H1 (cell line): ENCODE measurements around the gene FRY. TPM values are rescaled to one million over a fixed set of nuclear protein-coding genes. Genes with fewer than 3 reads are reported as not detected.

ENCODE experiments used
- CTCF ChIA-PET: fragments of 300-600 bp; sonication (Branson Sonifier 250); formaldehyde crosslinking; loops from one replicate; lab custom pipeline; 2021; ENCODE audit not compliant: partially characterized antibody; lab: Charles Lee
- POLR2A ChIA-PET: fragments of 300-600 bp; sonication (Branson Sonifier 250); formaldehyde crosslinking; loops from one replicate; lab custom pipeline; 2021; ENCODE audit warnings: inconsistent platforms; ENCODE audit not compliant: partially characterized antibody; lab: Charles Lee
- DNase-seq, 2 experiments: peaks; one replicate each; pipeline versions ENCODE4 v3.0.0 to v3.0.0-alpha.2; 2010 to 2022; ENCODE audit warnings: low spot score in 2 of 2, low read depth in 1 of 2, mixed read lengths in 1 of 2
- FAIRE-seq: peaks from 2 replicates; lab custom pipeline; 2011; peaks lifted over from hg19 to GRCh38; lab: Jason Lieb, UNC
- H2AFZ ChIP-seq: 2 replicates; pipeline ENCODE4 v1.8.1; 2012; ENCODE audit warnings: low read length, inconsistent platforms
- H2AK5ac ChIP-seq: 2 replicates; pipeline ENCODE4 v1.6.1; 2013; ENCODE audit warnings: low read depth, low read length
- H2BK120ac ChIP-seq: replicated peaks from 2 replicates; pipeline ENCODE3; 2013; ENCODE audit warnings: low read depth, low read length, inconsistent platforms
- H2BK12ac ChIP-seq: 2 replicates; pipeline ENCODE4 v1.6.1; 2013; ENCODE audit warnings: low read depth, low read length
- H2BK15ac ChIP-seq: 2 replicates; pipeline ENCODE4 v1.6.1; 2013; ENCODE audit warnings: low read length
- H2BK20ac ChIP-seq: 2 replicates; pipeline ENCODE4 v1.6.1; 2013; ENCODE audit warnings: low read length
- H2BK5ac ChIP-seq: 2 replicates; pipeline ENCODE4 v1.6.1; 2013; ENCODE audit warnings: low read depth, low read length
- H3K14ac ChIP-seq: 2 replicates; pipeline ENCODE4 v1.6.1; 2013; ENCODE audit warnings: inconsistent platforms; ENCODE audit not compliant: insufficient read length
- H3K18ac ChIP-seq: 2 replicates; pipeline ENCODE4 v1.6.1; 2013; ENCODE audit warnings: low read length; ENCODE audit errors: extremely low read depth
- H3K23ac ChIP-seq: 2 replicates; pipeline ENCODE4 v1.6.1; 2013; ENCODE audit warnings: inconsistent platforms; ENCODE audit not compliant: insufficient read length
- H3K23me2 ChIP-seq: 2 replicates; pipeline ENCODE4 v1.6.1; 2013; ENCODE audit warnings: low read depth, low read length
- H3K27ac ChIP-seq: 2 replicates; pipeline ENCODE4 v1.6.1; 2011; ENCODE audit warnings: low read depth, low read length, inconsistent platforms
- H3K27me3 ChIP-seq, 4 experiments: replicated peaks in 1 of 4; 1 replicate in 1 of 4; 2 replicates in 3 of 4; pipeline versions ENCODE4 v1.6.1 to v1.8.1; 2011 to 2013; ENCODE audit warnings: low read length in 3 of 4, mild to moderate bottlenecking in 3 of 4, inconsistent platforms in 2 of 4, mixed read lengths in 2 of 4, moderate library complexity in 1 of 4; ENCODE audit not compliant: control insufficient read depth in 3 of 4, insufficient read depth in 3 of 4; ENCODE audit errors: extremely low read depth in 1 of 4
- H3K36me3 ChIP-seq, 4 experiments: 2 replicates each; pipeline versions ENCODE4 v1.6.1 to v1.8.1; 2011 to 2013; ENCODE audit warnings: mild to moderate bottlenecking in 4 of 4, low read length in 3 of 4, moderate library complexity in 2 of 4, control low read depth in 1 of 4, inconsistent platforms in 1 of 4; ENCODE audit not compliant: insufficient read depth in 4 of 4, control insufficient read depth in 2 of 4
- H3K4ac ChIP-seq: replicated peaks from 2 replicates; pipeline ENCODE3; 2013; ENCODE audit warnings: low read length, low read depth, mixed read lengths, inconsistent platforms; ENCODE audit not compliant: insufficient read length
- H3K4me1 ChIP-seq, 4 experiments: replicated peaks in 1 of 4; 1 replicate in 1 of 4; 2 replicates in 3 of 4; pipeline versions ENCODE4 v1.6.1 to v1.8.1; 2011 to 2013; ENCODE audit warnings: low read length in 3 of 4, inconsistent platforms in 2 of 4, mixed read lengths in 1 of 4; ENCODE audit not compliant: insufficient read depth in 4 of 4, control insufficient read depth in 3 of 4
- H3K4me2 ChIP-seq, 2 experiments: 2 replicates each; pipeline versions ENCODE4 v1.6.1 to v1.8.1; 2011 to 2013; ENCODE audit warnings: low read depth in 2 of 2, low read length in 2 of 2, control low read depth in 1 of 2, inconsistent platforms in 1 of 2, mild to moderate bottlenecking in 1 of 2; ENCODE audit not compliant: insufficient read depth in 1 of 2
- H3K4me3 ChIP-seq, 4 experiments: fragments of 200-600, 300-600 bp in 1 of 4; sonication (generic), shearing (Covaris generic), sonication (Bioruptor Twin) in 1 of 4; 2 replicates each; pipeline versions ENCODE4 v1.5.1 to v1.8.1; 2011 to 2016; ENCODE audit warnings: low read length in 4 of 4, low read depth in 3 of 4, control low read depth in 2 of 4, inconsistent platforms in 2 of 4, mild to moderate bottlenecking in 2 of 4, mixed read lengths in 1 of 4, moderate library complexity in 1 of 4; ENCODE audit not compliant: insufficient read depth in 2 of 4; ENCODE audit errors: extremely low read depth in 1 of 4
- H3K56ac ChIP-seq: replicated peaks from 2 replicates; pipeline ENCODE3; 2013; ENCODE audit warnings: low read depth, mild to moderate bottlenecking, mixed read lengths, low read length, inconsistent platforms; ENCODE audit not compliant: insufficient read length
- H3K79me1 ChIP-seq: 2 replicates; pipeline ENCODE4 v1.6.1; 2013; ENCODE audit warnings: low read depth, low read length, control low read depth
- H3K79me2 ChIP-seq, 2 experiments: 2 replicates each; pipeline versions ENCODE4 v1.6.1 to v1.8.1; 2012 to 2013; ENCODE audit warnings: low read length in 2 of 2, mild to moderate bottlenecking in 2 of 2, inconsistent platforms in 1 of 2; ENCODE audit not compliant: insufficient read depth in 2 of 2, control insufficient read depth in 1 of 2
- H3K9ac ChIP-seq, 4 experiments: replicated peaks in 1 of 4; 1 replicate in 1 of 4; 2 replicates in 3 of 4; pipeline versions ENCODE4 v1.6.1 to v1.8.1; 2011 to 2013; ENCODE audit warnings: low read depth in 3 of 4, low read length in 3 of 4, control low read depth in 2 of 4, mild to moderate bottlenecking in 2 of 4, moderate library complexity in 2 of 4, inconsistent platforms in 1 of 4; ENCODE audit errors: extremely low read depth in 1 of 4
- H3K9me3 ChIP-seq, 2 experiments: 2 replicates each; pipeline versions ENCODE4 v1.6.1 to v1.8.1; 2012 to 2013; ENCODE audit warnings: mild to moderate bottlenecking in 2 of 2, moderate library complexity in 2 of 2, control low read depth in 1 of 2, inconsistent platforms in 1 of 2, low read depth in 1 of 2, low read length in 1 of 2, mixed read lengths in 1 of 2; ENCODE audit not compliant: insufficient read depth in 2 of 2
- H4K20me1 ChIP-seq, 2 experiments: replicated peaks in 1 of 2; 2 replicates each; pipeline versions ENCODE3 to v1.8.1; 2011 to 2013; ENCODE audit warnings: inconsistent platforms in 2 of 2, low read length in 2 of 2, mild to moderate bottlenecking in 1 of 2; ENCODE audit not compliant: insufficient read depth in 2 of 2, control insufficient read depth in 1 of 2
- H4K5ac ChIP-seq: 2 replicates; pipeline ENCODE4 v1.6.1; 2013; ENCODE audit warnings: low read length, low read depth, mixed read lengths, inconsistent platforms; ENCODE audit not compliant: insufficient read length
- H4K8ac ChIP-seq: 2 replicates; pipeline ENCODE4 v1.8.0; 2013; ENCODE audit warnings: mild to moderate bottlenecking, moderate library complexity, low read length, inconsistent platforms; ENCODE audit not compliant: insufficient read depth; ENCODE audit errors: extremely low read depth
- H4K91ac ChIP-seq: replicated peaks from 2 replicates; pipeline ENCODE3; 2013; ENCODE audit warnings: low read length, mixed read lengths, inconsistent platforms; ENCODE audit not compliant: insufficient read length
- EP300 ChIP-seq, 2 experiments: IDR thresholded peaks; 1 replicate in 1 of 2; 2 replicates in 1 of 2; pipeline ENCODE4 v1.6.1; 2011 to 2012; ENCODE audit warnings: low read depth in 2 of 2, low read length in 2 of 2, mild to moderate bottlenecking in 2 of 2, borderline replicate concordance in 1 of 2, inconsistent platforms in 1 of 2, moderate library complexity in 1 of 2
- SP4 ChIP-seq: IDR thresholded peaks from 2 replicates; pipeline ENCODE4 v1.6.1; 2012; ENCODE audit warnings: low read length, inconsistent platforms
- SUZ12 ChIP-seq: fragments of 200-600 bp; sonication (generic); IDR thresholded peaks from 2 replicates; pipeline ENCODE4 v1.6.1; 2012; ENCODE audit warnings: mild to moderate bottlenecking, inconsistent platforms, low read length, moderate library complexity, mixed read lengths
- TEAD4 ChIP-seq: IDR thresholded peaks from 2 replicates; pipeline ENCODE4 v1.6.1; 2012; ENCODE audit warnings: low read depth, low read length, inconsistent platforms, mixed read lengths
- WGBS, 2 experiments: shearing (Covaris generic) in 1 of 2; methylation state at CpG; one replicate each; pipeline versions ENCODE4 v1.1.6 to v1.1.7; 2013 to 2015; ENCODE audit warnings: low lambda C conversion rate in 2 of 2, mixed read lengths in 2 of 2, inconsistent platforms in 1 of 2, low coverage in 1 of 2, missing lambda C conversion rate in 1 of 2; ENCODE audit not compliant: insufficient replicate concordance in 2 of 2, insufficient coverage in 1 of 2, insufficient read length in 1 of 2; ENCODE audit errors: extremely low coverage in 1 of 2, missing lambda C conversion rate in 1 of 2; 5-methylcytosine and 5-hydroxymethylcytosine counted together
- polyA plus RNA-seq, 7 experiments: library from polyadenylated mRNA; depleted of rRNA in 3 of 7; stranded (reverse) in 5 of 7; unstranded in 2 of 7; fragments of >200 nt in 5 of 7; fragments of 200-250 nt in 2 of 7; gene quantifications; 1 replicate in 5 of 7; 2 replicates in 1 of 7; 4 replicates in 1 of 7; pipeline versions ENCODE4 v1.2.1 to v1.2.3, GENCODE V29; 2011 to 2013; ENCODE audit warnings: missing spikeins in 2 of 7, mixed read lengths in 2 of 7
- total RNA-seq: library from RNA; stranded (reverse); fragmentation: NEBNext Ultra II Directional; extraction: Animal tissue kit (Norgen Biotek cat#: 25700); gene quantifications from 2 replicates; pipeline ENCODE4 v1.2.1, GENCODE V29; 2021
- TF ChIP-seq, protein P1 (sequence below): IDR thresholded peaks from 2 replicates; pipeline ENCODE4 v1.6.1; 2011; ENCODE audit warnings: low read depth, mild to moderate bottlenecking, low read length; ENCODE audit not compliant: insufficient read depth

The FRY gene
- total and polyA plus RNA-seq, 2 of the 8 experiments (the other 6 are each of a cell fraction or from before 2014, with no cell fraction given), result 4.3 to 9.2 TPM

DNA sequence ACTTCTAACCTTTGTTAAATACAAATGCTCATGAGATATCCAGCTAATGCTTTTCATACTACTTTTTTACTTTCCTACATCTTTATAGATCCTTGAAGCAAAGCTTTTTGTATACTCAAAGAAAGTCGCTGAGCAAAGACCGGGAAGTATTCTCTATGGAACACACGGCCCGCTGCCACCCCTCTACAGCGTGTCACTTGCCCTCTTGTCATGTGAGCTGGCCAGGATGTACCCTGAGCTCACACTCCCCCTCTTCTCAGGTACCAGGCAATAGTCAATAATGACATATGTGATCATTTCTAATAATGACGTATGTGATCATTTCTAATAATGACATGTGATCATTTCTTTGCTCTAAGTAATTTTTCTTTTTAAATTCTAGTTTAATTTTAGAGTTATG, 170.7 kb downstream of the FRY start:
- Histone ChIP-seq H2BK12ac (no peak overlapping the region), H3K4ac (no peak overlapping the region), H2BK120ac (no peak overlapping the region), H4K91ac (no peak overlapping the region), H2BK5ac (no peak overlapping the region), H3K23me2 (no peaks in the 10 kb centered on the region), H3K27ac (no peak overlapping the region), H2AK5ac (no peak overlapping the region), H3K56ac (no peak overlapping the region), H3K9ac (no peak overlapping the region), H2BK20ac (no peak overlapping the region), H3K9me3 (no peaks in the 10 kb centered on the region), H3K79me2 (no peaks in the 10 kb centered on the region), H4K5ac (no peak overlapping the region), H3K79me1 (no peaks in the 10 kb centered on the region), H3K27me3 (no peaks in the 10 kb centered on the region), H3K36me3 (no peaks in the 10 kb centered on the region; a peak in 1 of 8 replicates), H4K20me1 (no peaks in the 10 kb centered on the region), H3K4me2 (no peak overlapping the region), H3K18ac (no peak overlapping the region), H4K8ac (no peak overlapping the region), H3K4me3 (no peak overlapping the region), H3K14ac (no peak overlapping the region), H2AFZ (no peak overlapping the region), H3K4me1 (0 out of 7 replicates have a peak, but pooled peaks cover 0 to 2% (median 0%) of the 10 kb centered on the region in 4 experiments), H3K23ac (no peak overlapping the region), H2BK15ac (no peak overlapping the region)
- 88% methylated on average over 6 of the region's 6 CpGs; no CpG with 5 or more reads in 1 of the 2 experiments for WGBS, 2 experiments
- DNase-seq (no peak), FAIRE-seq (no peak)
- POLR2A ChIA-PET, result no interaction called here
- no peak for TF ChIP-seq EP300 (IDR thresholded peaks at IDR 0.05; ENCODE audit: borderline replicate concordance in 1 of 2, low read depth in 2 of 2, low read length in 2 of 2)
- no peak for TF ChIP-seq TEAD4
- TF ChIP-seq, protein P1, sequence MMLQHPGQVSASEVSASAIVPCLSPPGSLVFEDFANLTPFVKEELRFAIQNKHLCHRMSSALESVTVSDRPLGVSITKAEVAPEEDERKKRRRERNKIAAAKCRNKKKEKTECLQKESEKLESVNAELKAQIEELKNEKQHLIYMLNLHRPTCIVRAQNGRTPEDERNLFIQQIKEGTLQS, result no peak
- no peak for TF ChIP-seq SUZ12
- no peak for TF ChIP-seq SP4
- CTCF ChIA-PET, result interaction anchor here (1.2 to 1.3 kb wide), 2 partner anchors 37 to 182 kb away, joined by 4 to 5 read pairs; no protein-coding TSS in a partner anchor
